GM21515 (cell line): ENCODE measurements around the gene LY6G5C.
A peak's percentile ranks its signal among the peaks of the same experiment; 100 is the strongest.

Experiments
- ATAC-seq: cut with Tn5 transposase; IDR thresholded peaks from one replicate; pipeline ENCODE4 v1.9.1; 2021; ENCODE audit not compliant: unreplicated experiment

Gene LY6G5C

DNA sequence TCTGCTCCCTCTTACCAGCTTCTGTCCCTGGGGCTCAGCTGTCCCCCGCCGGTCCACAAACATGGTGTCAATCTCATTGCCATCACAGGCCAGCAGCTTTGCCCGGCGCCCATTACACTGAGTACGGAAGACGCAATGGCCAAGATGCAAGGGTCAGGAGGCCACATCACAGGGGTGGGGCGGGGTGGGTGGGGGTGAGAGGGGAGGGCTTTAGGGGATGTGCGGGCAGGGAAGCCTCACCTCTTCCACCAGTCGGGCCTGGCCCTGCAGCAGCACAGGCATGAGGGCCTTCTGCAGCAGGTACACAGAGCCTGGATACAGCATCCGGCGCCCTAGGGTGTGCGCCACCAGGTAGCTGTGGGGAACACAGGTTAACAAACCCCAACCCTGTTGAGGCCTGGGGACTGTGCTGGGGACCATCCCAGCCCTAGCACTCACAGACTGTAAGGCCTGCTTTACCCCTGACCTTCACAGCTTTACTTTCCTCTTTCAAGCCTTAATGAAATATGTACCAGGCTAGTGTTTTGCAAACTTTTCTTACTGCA lies 10.8 kb upstream of the LY6G5C start:
- no peak for ATAC-seq

- no peak for ATAC-seq
These were observed 10.2 kb upstream of the LY6G5C start for GRCh38 chr6:31691078-31691463.

GRCh38 chr6:31690231-31691077 lies 9.6 kb upstream of the LY6G5C start:
- ATAC-seq = no peak

- no peak for ATAC-seq
These were observed 8.6 kb upstream of the LY6G5C start for GRCh38 chr6:31689249-31690110.

DNA sequence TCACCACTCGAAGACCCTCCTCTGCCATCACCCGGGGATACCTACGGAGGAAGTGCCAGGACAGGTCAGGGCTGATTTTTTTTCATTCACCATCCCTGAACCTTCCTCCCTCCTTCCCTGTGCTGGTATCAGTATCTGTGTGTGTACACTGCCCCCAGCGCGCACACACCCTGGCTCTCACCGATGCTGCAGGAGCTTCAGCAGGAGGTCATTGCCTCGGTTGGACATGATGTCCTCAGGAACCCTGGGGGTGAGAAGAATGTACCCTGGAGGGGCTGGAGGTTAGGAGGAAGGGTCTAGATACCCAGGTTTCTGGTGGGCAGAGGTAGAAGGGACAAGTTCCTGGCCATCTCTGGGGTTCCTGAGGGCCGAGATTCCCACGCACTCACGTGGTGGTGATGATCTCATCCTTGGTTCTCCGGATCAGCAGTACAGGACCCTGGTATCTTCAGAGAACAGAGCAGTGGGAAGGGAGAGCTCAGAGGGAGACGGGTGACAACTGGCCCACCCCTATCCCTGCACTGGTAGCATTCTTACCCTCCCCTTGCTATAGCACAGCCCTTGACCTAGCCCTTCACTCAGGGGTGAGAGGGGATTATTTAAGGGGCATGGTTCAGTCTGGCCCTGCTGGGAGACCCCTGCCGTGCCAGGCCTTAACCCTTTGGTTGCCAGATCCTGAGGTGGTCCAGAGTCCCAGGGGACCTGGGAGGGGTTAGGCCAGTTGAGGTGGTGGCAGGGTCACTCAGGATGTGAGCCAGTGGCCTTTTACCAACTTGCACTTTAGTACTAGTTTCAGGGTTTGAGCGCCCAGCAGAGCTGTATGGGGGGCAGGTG lies 7.2 kb upstream of the LY6G5C start:
- no peak for ATAC-seq

DNA sequence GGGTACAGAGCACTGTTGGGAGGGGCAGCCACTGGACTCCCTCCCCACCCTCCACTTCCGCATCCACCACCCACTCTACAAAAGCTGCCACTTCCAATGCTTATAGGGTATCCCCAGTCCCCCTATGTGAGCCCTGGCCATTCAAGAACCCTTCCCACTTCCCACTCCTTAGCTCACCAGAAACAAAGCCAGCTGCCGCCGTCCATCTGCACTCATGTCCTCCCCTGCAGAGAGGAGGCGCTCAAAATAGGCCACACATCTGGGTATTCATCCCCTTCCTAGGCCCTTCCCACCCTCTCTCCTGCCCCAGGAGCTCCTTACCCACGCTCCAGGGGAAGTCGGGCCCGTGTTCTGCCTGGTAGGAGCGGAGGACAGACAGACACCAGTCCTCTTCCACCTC lies 6.5 kb upstream of the LY6G5C start:
- no peak for ATAC-seq

DNA sequence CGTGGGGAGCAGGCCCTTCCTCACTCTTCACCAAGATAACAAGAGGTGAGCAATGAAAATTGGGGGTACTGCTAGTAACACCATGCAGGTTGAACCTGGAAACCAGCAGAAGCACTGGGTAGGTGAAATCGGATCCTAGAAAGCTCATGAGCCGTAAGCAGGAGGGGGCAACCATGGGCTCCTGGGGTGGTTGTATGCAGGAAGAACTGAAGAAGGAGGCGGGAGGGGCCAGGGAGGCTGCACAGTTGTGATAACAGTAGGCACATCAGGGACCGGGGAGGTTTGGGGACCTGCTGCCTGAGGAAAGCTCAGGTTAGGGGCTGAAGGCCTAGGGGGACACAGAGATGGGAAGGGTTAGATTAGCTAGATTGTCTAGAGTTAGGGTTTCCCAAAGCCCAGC lies 5.6 kb upstream of the LY6G5C start:
- ATAC-seq = no peak

DNA sequence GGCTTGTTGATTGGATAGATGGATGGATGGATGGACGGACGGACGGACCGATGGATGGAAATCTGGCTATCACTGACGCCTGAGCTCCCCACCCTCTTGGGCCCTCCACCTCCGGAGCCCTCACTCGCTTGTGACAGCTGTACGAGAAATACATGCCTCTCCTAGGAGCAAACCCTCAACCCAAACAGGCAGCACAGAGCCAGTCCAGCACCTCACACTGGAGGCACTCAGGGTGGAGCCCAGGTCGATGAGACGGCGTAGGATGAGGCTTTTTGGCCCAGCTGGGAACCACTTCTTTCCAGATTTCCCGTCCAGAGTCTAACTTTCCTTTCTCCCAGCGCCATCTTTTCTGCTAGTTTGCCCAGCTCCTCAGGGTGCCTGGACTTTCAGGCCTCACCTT lies 2.7 kb upstream of the LY6G5C start:
- ATAC-seq = no peak

DNA sequence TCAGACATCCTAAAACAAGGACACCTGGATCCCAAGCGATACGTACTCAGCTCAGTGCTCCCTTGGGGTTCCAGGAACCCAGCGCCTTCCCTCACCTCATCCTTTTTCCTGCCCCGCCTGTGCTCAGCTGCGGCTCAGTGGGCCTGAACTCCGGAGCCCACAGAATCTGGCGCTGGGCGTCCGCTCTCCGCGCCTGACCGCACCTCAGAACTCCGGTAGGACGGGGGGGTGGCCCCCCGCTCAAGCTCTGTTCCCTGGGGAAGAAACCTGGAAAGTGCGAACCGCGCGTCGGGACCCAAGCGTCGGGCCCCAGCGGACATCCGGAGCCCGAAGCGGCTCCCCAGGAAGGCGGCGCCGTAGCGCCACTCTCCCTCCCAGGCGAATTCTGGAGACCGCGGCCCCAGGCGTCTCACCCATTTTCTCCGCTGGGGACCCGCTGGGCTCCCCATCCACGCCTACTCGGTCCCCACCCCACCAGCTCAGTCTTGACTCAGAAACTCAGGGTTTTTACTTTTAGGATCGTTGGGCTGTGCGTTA lies 336 bp upstream of the LY6G5C start:
- no peak for ATAC-seq

DNA sequence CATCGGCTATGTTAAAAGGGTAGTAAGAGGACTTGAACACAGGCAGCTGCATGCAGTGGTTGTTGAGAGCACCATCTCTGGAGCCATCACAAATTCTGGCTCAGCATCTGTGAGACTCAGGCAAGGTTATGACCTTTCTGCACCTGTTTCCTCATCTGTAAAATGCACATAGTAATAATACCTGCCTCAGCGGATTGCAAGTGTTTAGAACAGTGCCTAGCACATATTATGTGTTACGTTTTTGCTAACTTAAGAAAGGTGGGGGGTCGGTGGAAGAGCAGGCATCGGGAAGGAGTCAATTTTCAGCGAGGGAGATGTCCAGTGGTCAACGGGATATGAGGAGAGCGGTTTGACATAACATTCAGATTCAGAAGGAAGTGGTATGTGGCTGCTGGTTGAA lies 2.9 kb downstream of the LY6G5C start:
- ATAC-seq = no peak

GRCh38 chr6:31676904-31677303 lies 4.0 kb downstream of the LY6G5C start:
- no peak for ATAC-seq

DNA sequence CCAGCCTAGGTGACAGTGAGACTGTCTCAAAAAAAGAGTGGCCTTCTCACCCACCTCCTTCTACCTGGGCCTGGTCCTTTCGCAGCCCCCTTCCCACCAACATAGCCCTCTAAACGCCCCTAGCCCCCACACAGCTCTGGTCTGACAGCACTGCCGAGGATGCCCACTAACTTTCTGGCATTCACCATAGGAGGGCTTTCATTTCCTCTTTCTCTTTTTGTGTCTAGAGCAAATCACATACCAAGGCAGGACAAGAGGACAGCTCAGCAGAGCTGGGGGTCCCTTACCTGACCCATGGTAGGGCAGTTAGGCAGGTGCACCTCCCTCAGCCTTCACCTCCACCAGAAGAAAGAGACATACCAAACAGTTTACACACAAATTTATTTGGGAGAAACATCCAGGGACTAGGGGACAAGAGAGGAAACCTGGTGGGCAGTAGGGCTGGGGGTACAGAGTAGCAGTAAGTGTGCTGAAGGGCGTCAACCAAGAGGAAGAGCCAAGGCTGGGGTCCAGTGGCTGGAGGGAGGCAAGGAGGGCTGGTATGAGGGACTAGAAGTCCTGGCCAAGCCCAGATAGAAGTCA lies 4.5 kb downstream of the LY6G5C start:
- ATAC-seq = no peak

DNA sequence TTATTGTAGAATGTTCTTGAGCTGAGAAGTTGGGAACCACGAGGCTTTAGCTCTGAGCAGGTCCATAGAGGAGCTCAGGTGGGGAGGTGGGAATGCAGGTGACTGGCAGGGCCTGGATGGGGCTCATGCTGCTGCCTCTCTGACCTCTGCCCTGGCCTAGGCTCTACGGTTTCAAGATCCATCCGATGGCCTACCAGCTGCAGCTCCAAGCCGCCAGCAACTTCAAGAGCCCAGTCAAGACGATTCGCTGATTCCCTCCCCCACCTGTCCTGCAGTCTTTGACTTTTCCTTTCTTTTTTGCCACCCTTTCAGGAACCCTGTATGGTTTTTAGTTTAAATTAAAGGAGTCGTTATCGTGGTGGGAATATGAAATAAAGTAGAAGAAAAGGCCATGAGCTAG lies 11.2 kb downstream of the LY6G5C start, which contains the start of gene LY6G5B:
LY6G5B (plus strand) TSS at position 301 of the 400 bp plus-strand sequence. CDS start 975 bp downstream, outside the sequence.
- no peak for ATAC-seq

DNA sequence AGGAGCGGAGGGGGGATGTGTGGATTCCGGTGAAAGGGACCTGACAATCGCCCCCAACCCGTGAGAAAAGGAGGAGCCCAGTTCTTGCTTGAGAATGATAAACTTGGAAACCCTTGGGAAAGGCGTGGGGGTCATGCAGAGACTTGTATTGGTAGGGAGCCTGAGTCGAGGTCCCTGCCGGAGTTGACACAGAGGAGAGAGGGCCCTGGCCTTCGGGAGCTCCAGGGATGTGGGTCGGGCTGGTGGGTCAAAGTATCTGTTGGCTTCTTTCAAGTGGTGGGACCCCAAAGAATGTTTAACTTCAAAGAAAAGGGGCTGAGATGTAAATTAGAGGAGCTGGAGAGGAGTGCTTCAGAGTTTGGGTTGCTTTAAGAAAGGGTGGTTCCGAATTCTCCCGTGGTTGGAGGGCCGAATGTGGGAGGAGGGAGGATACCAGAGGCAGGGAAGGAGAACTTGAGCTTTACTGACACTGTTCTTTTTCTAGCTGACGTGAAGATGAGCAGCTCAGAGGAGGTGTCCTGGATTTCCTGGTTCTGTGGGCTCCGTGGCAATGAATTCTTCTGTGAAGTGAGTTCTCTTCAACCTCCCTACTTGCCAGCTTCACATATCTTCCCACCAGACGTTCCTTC lies 14.4 kb downstream of the LY6G5C start:
- ATAC-seq = no peak

GRCh38 chr6:31665501-31666336 lies 15.1 kb downstream of the LY6G5C start, which contains the start of gene CSNK2B:
CSNK2B (plus strand) TSS chr6:31666080; CDS start chr6:31666832, 752 bp downstream.
- peak; percentile 68 for ATAC-seq

- ATAC-seq = peak; percentile 25
These were observed 15.9 kb downstream of the LY6G5C start, which contains the start of gene GPANK1 for GRCh38 chr6:31664790-31665500. GPANK1 (minus strand) TSS chr6:31664997; CDS start chr6:31664478, 519 bp downstream.

- no peak for ATAC-seq
These were observed 16.7 kb downstream of the LY6G5C start for GRCh38 chr6:31663961-31664789.
